NCI-H510A (cell line): ENCODE results near the gene SBF1.

Experiments used
- DNase-seq: peaks from one replicate; lab custom pipeline; 2025; lab: John Stamatoyannopoulos, UW

The SBF1 gene

DNA sequence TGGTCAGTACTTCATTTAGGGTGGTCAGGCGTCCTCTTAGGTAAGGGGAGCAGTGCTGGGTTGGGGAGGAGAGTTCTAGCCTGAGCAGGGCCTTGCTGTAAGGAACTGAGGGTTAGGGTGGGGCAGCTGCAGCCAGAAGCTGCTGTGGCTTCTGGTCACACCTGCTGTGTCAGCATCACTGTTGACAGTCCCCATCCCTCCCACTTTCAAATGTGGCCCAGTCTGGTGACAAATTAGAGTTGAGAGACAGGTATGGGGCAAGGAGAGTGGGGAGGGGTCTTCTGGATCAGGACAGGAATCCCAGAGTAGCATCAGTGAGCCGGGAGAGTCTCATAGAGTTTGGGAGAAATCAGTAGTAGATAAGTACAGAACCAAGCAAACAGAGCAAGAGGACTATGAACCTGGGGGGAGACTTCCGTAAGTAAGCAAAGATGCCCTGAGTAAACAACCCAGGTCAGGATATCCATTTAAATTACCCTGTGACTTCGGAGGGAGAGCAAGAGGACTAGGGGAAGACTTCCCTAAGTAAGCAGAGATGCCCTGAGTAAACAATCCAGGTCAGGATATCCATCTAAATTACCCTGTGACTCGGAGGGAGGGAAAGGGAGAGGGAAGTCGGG, 78.0 kb downstream of the SBF1 start:
- no peak for DNase-seq
